Small intestine (tissue), 7 donors: ENCODE results near the gene MVB12B. TPM values are rescaled to one million over a fixed set of nuclear protein-coding genes. Genes with fewer than 3 reads are reported as not detected.

Experiments used
- DNase-seq, 2 donors: peaks; one replicate each; pipeline versions ENCODE4 v3.0.0 to v3.0.0-alpha.2; 2013
- FAIRE-seq: peaks from 2 replicates; lab custom pipeline; 2012; peaks lifted over from hg19 to GRCh38; lab: Jason Lieb, UNC
- H3K27ac ChIP-seq, 3 donors: one replicate each; pipeline ENCODE4 v1.5.1; 2013; ENCODE audit warnings: low read length in 2 of 3, mild to moderate bottlenecking in 2 of 3, control low read depth in 1 of 3, inconsistent platforms in 1 of 3, low read depth in 1 of 3, moderate library complexity in 1 of 3
- H3K27me3 ChIP-seq, 3 donors: one replicate each; pipeline ENCODE4 v1.6.1; 2013; ENCODE audit warnings: low read length in 3 of 3, inconsistent platforms in 1 of 3; ENCODE audit not compliant: control insufficient read depth in 3 of 3, insufficient read depth in 3 of 3
- H3K36me3 ChIP-seq, 3 donors: one replicate each; pipeline ENCODE4 v1.6.1; 2013; ENCODE audit warnings: low read length in 3 of 3, inconsistent platforms in 1 of 3, low read depth in 1 of 3, mild to moderate bottlenecking in 1 of 3, moderate library complexity in 1 of 3; ENCODE audit not compliant: control insufficient read depth in 3 of 3, insufficient read depth in 2 of 3
- H3K4me1 ChIP-seq, 3 donors: one replicate each; pipeline ENCODE4 v1.6.1; 2013; ENCODE audit warnings: low read length in 2 of 3, inconsistent platforms in 1 of 3, low read depth in 1 of 3, mild to moderate bottlenecking in 1 of 3, moderate library complexity in 1 of 3; ENCODE audit not compliant: control insufficient read depth in 3 of 3, insufficient read depth in 2 of 3
- H3K4me3 ChIP-seq, 3 donors: one replicate each; pipeline ENCODE4 v1.5.1; 2013; ENCODE audit warnings: low read length in 3 of 3, control low read depth in 1 of 3, inconsistent platforms in 1 of 3, low read depth in 1 of 3, mild to moderate bottlenecking in 1 of 3, moderate library complexity in 1 of 3
- H3K9me3 ChIP-seq, 2 donors: one replicate each; pipeline ENCODE4 v1.6.1; 2013; ENCODE audit warnings: low read depth in 1 of 2, low read length in 1 of 2; ENCODE audit not compliant: control insufficient read depth in 2 of 2, insufficient read depth in 1 of 2
- WGBS, 3 donors: extraction: QIAGEN DNeasy Blood & Tissue Kit; methylation state at CpG; one replicate each; pipeline ENCODE4 v1.1.7; 2013; 5-methylcytosine and 5-hydroxymethylcytosine counted together
- polyA plus RNA-seq, 4 donors: library from polyadenylated mRNA; stranded (reverse) in 3 of 4; unstranded in 1 of 4; fragments of 200-250 nt in 3 of 4; fragments of 120-200 nt in 1 of 4; gene quantifications; one replicate each; pipeline versions ENCODE4 v1.2.1 to v1.2.3, GENCODE V29; 2013
- donor health status: healthy with polysubstance abuse.
- donor health status: control.
- donor health status: control.
- donor health status: Bipolar disorder and iron deficiency.
- donor health status: healthy.

MVB12B gene
- polyA plus RNA-seq, 4 donors, result 1.6 to 10.0 (median 4.2) TPM

GRCh38 chr9:126509718-126510117, 183.1 kb downstream of the MVB12B start:
- H3K9me3 ChIP-seq, result no peaks in the 10 kb centered on the region
- H3K27ac ChIP-seq, result no peak overlapping the region
- peaks cover 0 to 3% (median 0%) of the 10 kb centered on the region in 3 donors for H3K4me1 ChIP-seq
- DNase-seq (no peak), FAIRE-seq (no peak)
- 68 to 89% (median 84%) methylated on average over 5 of the region's 5 CpGs for WGBS, 3 donors
- peaks cover 3 to 19% (median 9%) of the 10 kb centered on the region in 3 donors for H3K27me3 ChIP-seq
- H3K36me3 ChIP-seq, result peaks cover 0 to 9% (median 0%) of the 10 kb centered on the region in 3 donors
- H3K4me3 ChIP-seq, result no peak overlapping the region

GRCh38 chr9:126510564-126510963, 183.9 kb downstream of the MVB12B start:
- Histone ChIP-seq H3K36me3 (peaks cover 0 to under 1% (median 0%) of the 10 kb centered on the region in 3 donors), H3K4me3 (no peak overlapping the region), H3K9me3 (no peaks in the 10 kb centered on the region), H3K27me3 (peaks cover 3 to 28% (median 13%) of the 10 kb centered on the region in 3 donors), H3K27ac (no peak overlapping the region), H3K4me1 (peaks cover 0 to 3% (median 0%) of the 10 kb centered on the region in 3 donors)
- WGBS, 3 donors, result 57 to 74% (median 60%) methylated on average over 6 of the region's 6 CpGs
- DNase-seq (no peak), FAIRE-seq (no peak)

DNA sequence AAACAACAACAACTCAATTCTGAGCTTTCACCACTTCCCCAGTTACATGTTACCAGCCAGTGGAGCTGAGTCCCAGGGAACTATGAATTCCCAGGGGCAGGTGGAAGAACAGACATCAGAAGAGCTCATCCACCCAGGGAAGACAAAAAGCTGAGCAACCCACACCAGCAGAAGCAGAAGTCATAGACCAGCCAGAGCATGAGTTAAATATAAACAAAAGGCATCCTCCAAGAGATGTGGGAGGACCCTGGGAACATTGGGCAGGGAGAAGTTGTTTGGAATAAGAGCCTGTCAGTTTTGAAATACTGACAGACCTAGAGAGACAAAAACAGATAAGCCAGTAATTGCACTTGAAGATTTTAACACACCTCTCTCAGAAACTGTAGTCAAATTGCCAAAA, 184.8 kb downstream of the MVB12B start:
- FAIRE-seq, result no peak
- DNase-seq, result no peak
- peaks cover 6 to 35% (median 15%) of the 10 kb centered on the region in 3 donors for H3K27me3 ChIP-seq
- no peaks in the 10 kb centered on the region for H3K9me3 ChIP-seq
- peaks cover 0 to 3% (median 0%) of the 10 kb centered on the region in 3 donors for H3K4me1 ChIP-seq
- H3K27ac ChIP-seq, result no peak overlapping the region
- H3K36me3 ChIP-seq, result no peaks in the 10 kb centered on the region
- H3K4me3 ChIP-seq, result no peak overlapping the region

GRCh38 chr9:126513159-126514036, 186.8 kb downstream of the MVB12B start:
- H3K4me3 ChIP-seq, result no peak overlapping the region
- peaks cover 6 to 53% (median 15%) of the 10 kb centered on the region in 3 donors for H3K27me3 ChIP-seq
- 53 to 54% (median 53%) methylated on average over 12 to 13 of the region's 13 CpGs for WGBS, 3 donors
- FAIRE-seq (no peak), DNase-seq (no peak)
- no peak overlapping the region for H3K27ac ChIP-seq
- H3K4me1 ChIP-seq, result peaks cover 0 to 18% (median 0%) of the 10 kb centered on the region in 3 donors
- no peaks in the 10 kb centered on the region for H3K9me3 ChIP-seq
- no peaks in the 10 kb centered on the region for H3K36me3 ChIP-seq

DNA sequence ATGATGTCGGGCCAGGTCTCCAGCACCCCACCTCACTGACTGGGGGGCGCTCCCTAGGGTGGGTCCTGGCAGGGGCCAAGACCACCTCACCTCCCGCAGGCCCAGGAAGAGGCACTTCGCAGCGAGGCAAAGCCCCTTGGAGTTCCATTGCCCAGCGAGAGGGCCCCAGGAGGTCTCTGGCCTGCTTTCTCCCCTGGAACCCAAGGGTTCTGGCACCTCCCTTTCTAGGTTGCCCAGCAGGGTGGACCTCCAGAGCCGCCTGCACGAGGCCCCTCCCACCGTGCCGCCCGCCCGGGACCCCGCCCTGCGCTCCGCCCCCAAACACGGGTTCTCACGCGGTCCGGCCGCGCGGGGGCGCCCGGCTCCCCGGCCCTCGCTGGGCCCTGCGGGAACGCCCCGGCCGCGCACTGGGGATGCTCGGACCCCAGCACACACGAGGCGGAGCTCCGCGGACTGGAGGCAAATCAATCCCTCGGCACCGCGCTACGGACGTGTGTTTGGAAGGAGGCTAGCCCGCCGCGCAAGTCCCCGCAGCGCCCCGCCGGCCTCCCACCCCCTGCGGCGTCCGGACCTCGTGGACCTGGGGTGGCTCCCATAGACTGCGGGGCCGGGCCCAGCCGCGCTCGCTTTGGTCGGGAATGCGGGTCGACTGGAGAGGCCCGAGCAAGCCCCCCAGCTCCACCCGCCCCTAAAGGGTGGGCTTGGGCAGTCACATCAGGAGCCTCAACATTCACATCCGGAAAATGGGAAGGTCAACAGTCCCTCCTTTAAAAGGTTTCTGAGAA, 187.6 kb downstream of the MVB12B start:
- WGBS, 3 donors, result 10 to 17% (median 13%) methylated on average over 46 to 63 of the region's 63 CpGs
- H3K4me1 ChIP-seq, result peaks cover 0 to 18% (median 0%) of the 10 kb centered on the region in 3 donors
- H3K27me3 ChIP-seq, result peaks cover 6 to 57% (median 17%) of the 10 kb centered on the region in 3 donors
- no peak overlapping the region for H3K4me3 ChIP-seq
- H3K9me3 ChIP-seq, result no peaks in the 10 kb centered on the region
- DNase-seq, result peak; percentile 18 to 80
- no peaks in the 10 kb centered on the region for H3K36me3 ChIP-seq
- H3K27ac ChIP-seq, result no peak overlapping the region
- no peak for FAIRE-seq

DNA sequence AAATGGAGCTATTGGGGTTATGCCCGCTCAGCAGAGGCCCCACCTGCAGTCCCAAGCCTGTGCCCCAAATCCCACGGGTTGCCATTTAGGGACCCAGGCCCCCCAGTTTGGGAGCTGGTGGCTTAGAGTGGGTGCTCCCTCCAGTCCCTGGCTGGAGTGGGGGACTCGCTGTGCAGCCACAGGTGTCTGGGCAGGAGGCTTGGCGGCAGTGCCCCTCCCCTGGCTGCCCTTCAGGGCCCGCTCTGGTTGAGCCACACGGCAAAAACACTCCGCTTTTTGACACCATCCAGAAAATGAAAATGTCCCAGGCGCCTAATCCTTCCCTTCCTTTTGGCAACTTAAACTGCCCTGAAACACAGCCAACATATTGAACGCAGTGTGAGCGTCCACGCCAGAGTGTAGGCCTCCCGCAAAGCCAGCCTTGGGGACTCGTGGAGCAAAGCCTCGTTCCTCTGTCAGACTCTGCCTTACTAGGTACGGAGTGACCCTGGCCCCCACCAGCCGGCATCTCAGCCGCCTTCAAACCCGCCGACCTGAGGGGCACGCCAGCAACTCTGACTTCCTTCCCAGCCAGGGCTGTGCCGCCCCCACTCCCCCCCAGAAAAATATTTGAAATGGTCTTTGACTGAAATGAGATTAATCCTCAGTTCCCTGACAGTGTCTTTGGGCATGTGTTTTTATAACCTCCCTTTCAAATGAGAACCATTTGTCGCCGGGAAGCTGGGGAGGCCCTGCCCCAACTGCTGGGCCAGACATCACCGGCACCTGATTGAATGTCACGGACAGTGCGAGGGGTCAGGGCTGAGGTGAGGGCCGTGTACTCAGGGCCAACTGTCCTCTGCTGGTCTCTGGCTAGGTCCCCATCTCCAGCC, 188.6 kb downstream of the MVB12B start:
- H3K4me1 ChIP-seq, result peaks cover 0 to 18% (median 0%) of the 10 kb centered on the region in 3 donors
- no peaks in the 10 kb centered on the region for H3K9me3 ChIP-seq
- H3K36me3 ChIP-seq, result no peaks in the 10 kb centered on the region
- FAIRE-seq (no peak), DNase-seq (no peak)
- WGBS, 3 donors, result 63 to 72% (median 69%) methylated on average over 27 of the region's 27 CpGs
- H3K27me3 ChIP-seq, result peaks cover 6 to 68% (median 17%) of the 10 kb centered on the region in 3 donors
- H3K27ac ChIP-seq, result no peak overlapping the region
- no peak overlapping the region for H3K4me3 ChIP-seq

DNA sequence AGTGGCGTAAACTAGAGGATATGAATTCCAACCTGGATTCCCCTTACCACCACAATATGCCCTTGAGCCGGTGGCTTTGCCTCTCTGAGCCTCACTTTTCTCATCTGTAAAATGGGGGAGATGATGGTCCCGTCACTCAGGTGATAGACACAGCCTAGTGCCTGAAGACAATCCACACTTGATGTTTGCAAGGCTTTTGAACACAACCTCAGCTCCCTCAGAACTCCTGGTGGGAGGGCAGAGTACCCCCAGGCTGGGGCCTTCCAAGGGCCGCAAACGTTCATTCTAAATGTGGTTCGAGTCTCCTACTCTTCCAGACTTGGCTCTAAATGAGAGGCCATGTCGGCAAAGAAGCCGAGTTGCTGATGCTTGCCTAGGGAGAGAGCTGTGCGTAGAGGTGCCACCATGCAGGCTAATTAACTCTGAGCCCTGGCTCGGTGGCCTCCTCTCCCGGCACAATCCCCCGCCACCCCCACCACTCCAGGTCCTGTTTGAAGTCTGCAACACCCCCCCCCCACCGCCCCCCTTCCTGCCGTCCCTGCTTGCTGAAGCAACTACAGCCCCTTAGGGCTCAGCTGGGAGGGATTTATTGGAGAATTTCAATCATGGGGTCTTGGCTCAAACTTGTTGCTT, 189.4 kb downstream of the MVB12B start:
- WGBS, 3 donors, result 62 to 73% (median 70%) methylated on average over 11 to 14 of the region's 14 CpGs
- FAIRE-seq (no peak), DNase-seq (no peak)
- H3K27ac ChIP-seq, result no peak overlapping the region
- no peaks in the 10 kb centered on the region for H3K9me3 ChIP-seq
- H3K4me3 ChIP-seq, result no peak overlapping the region
- H3K4me1 ChIP-seq, result peaks cover 0 to 18% (median 0%) of the 10 kb centered on the region in 3 donors
- H3K27me3 ChIP-seq, result peaks cover 6 to 72% (median 19%) of the 10 kb centered on the region in 3 donors
- H3K36me3 ChIP-seq, result no peaks in the 10 kb centered on the region
